ENCODE measurements around the gene METAP1D. TPM values are rescaled to one million over a fixed set of nuclear protein-coding genes. Genes with fewer than 3 reads are reported as not detected.

Gene METAP1D
- total and polyA plus RNA-seq, 2 of the 4 experiments (the other 2 are of a cell fraction) = 3.4 to 5.5 TPM

DNA sequence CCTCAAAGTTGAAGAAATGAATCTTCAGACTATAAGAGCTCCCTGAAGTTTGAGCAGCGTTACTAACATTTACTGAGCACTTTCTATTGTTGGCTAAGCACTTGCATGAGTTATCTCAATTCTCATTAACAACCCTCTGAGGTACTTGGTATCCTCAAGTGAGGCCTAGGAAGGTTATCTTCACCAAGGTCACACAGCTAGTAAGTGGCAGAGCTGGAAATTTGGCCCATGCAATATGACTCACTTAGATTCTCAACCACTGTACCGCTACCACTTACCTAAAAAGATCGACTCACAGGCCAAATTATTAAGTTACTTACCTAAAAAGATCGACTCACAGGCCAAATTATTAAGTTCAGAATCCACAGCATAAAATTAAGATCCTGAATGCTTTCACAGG lies 8.7 kb upstream of the METAP1D start:
- CTCF ChIA-PET = no interaction called here
- no peak for ATAC-seq (ENCODE audit: low read depth)

More for the DNA sequence above, 8.7 kb upstream of the METAP1D start:
- H3K23ac ChIP-seq (ENCODE audit: low read depth, low read length) = no peak overlapping the region
- H3K4ac ChIP-seq (ENCODE audit: low read depth, low read length) = no peak overlapping the region
- H3K4me3 ChIP-seq (ENCODE audit: insufficient read depth, low read depth, low read length) = no peak overlapping the region
- dilution Hi-C loops (cut with HindIII; ENCODE audit: low sequenced_read_pairs, unreplicated experiment) = no loop called here
- H3K27me3 ChIP-seq (ENCODE audit: control insufficient read depth, insufficient read depth, low read length) = no peaks in the 10 kb centered on the region
- no peaks in the 10 kb centered on the region for H3K36me3 ChIP-seq (ENCODE audit: control insufficient read depth, insufficient read depth, low read length)
- no peak overlapping the region for H4K91ac ChIP-seq (ENCODE audit: insufficient read depth, low read depth, low read length)
- H2BK15ac ChIP-seq (ENCODE audit: low read depth, low read length) = no peak overlapping the region
- H3K4me1 ChIP-seq (ENCODE audit: control insufficient read depth, insufficient read depth, low read length) = no peaks in the 10 kb centered on the region
- in situ Hi-C loops (cut with MboI; ENCODE audit: low sequenced_read_pairs) = no loop called here
- H3K9ac ChIP-seq (ENCODE audit: low read depth, low read length) = no peak overlapping the region
- H4K8ac ChIP-seq (ENCODE audit: low read depth in 2 of 2, low read length in 2 of 2) = no peak overlapping the region
- no peak overlapping the region for H2BK20ac ChIP-seq (ENCODE audit: low read depth, low read length)
- no peak overlapping the region for H2AK5ac ChIP-seq (ENCODE audit: low read depth, low read length)
- no peak overlapping the region for H3K27ac ChIP-seq (ENCODE audit: insufficient read depth, low read length)
- WGBS, 2 experiments (ENCODE audit: extremely low coverage in 2 of 2, insufficient read length in 1 of 2) = 100% methylated on average over 2 of the region's 4 CpGs; no CpG with 5 or more reads in 1 of the 2 experiments
- H3K79me1 ChIP-seq (ENCODE audit: low read depth in 1 of 2, low read length in 2 of 2) = no peaks in the 10 kb centered on the region
- H2AFZ ChIP-seq (replicated peaks; ENCODE audit: low read length, poor library complexity) = no peak overlapping the region
- DNase-seq = no peak
- POLR2A ChIA-PET (ENCODE audit: unreplicated experiment) = no interaction called here
- H2BK120ac ChIP-seq (ENCODE audit: low read depth, low read length) = no peak overlapping the region
- no peaks in the 10 kb centered on the region for H3K9me1 ChIP-seq (ENCODE audit: insufficient read depth, low read length)
- no peak overlapping the region for H3K4me2 ChIP-seq (ENCODE audit: low read depth, low read length)
- no peak overlapping the region for H2BK5ac ChIP-seq (ENCODE audit: low read depth, low read length, poor library complexity, severe bottlenecking)
- H3K14ac ChIP-seq (replicated peaks; ENCODE audit: low read depth, low read length) = no peak overlapping the region
- H4K5ac ChIP-seq (ENCODE audit: low read depth, low read length) = no peak overlapping the region
- intact Hi-C loops (cut with micrococcal nuclease) = no loop called here
- no TSS peak for BruUV-seq (replicated peaks)
- no peaks in the 10 kb centered on the region for H3K9me3 ChIP-seq (ENCODE audit: control insufficient read depth, insufficient read depth, low read length)
- H3K56ac ChIP-seq (ENCODE audit: extremely low read depth, insufficient read depth, low read length) = no peak overlapping the region
- no peaks in the 10 kb centered on the region for H4K20me1 ChIP-seq (ENCODE audit: insufficient read depth, low read length)
- no peak overlapping the region for H2AK9ac ChIP-seq (replicated peaks; ENCODE audit: low read depth, low read length, poor library complexity)
- TF ChIP-seq, protein P1, sequence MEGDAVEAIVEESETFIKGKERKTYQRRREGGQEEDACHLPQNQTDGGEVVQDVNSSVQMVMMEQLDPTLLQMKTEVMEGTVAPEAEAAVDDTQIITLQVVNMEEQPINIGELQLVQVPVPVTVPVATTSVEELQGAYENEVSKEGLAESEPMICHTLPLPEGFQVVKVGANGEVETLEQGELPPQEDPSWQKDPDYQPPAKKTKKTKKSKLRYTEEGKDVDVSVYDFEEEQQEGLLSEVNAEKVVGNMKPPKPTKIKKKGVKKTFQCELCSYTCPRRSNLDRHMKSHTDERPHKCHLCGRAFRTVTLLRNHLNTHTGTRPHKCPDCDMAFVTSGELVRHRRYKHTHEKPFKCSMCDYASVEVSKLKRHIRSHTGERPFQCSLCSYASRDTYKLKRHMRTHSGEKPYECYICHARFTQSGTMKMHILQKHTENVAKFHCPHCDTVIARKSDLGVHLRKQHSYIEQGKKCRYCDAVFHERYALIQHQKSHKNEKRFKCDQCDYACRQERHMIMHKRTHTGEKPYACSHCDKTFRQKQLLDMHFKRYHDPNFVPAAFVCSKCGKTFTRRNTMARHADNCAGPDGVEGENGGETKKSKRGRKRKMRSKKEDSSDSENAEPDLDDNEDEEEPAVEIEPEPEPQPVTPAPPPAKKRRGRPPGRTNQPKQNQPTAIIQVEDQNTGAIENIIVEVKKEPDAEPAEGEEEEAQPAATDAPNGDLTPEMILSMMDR (conservative IDR thresholded peaks at IDR 0.05; ENCODE audit: low read depth, low read length) = no peak
- no peak for TF ChIP-seq POLR2A (IDR thresholded peaks at IDR 0.05; ENCODE audit: low read depth, low read length)
- no peak for TF ChIP-seq RFX5 (IDR thresholded peaks at IDR 0.05; ENCODE audit: low read depth, low read length)
- no peak for TF ChIP-seq MXI1 (IDR thresholded peaks at IDR 0.05; ENCODE audit: borderline replicate concordance, low read depth, low read length)
- no peak for TF ChIP-seq RAD21 (IDR thresholded peaks at IDR 0.05; ENCODE audit: low read length)
- TF ChIP-seq MAFK (IDR thresholded peaks at IDR 0.05; ENCODE audit: low read depth, low read length) = no peak
- TF ChIP-seq NFE2L2 (IDR thresholded peaks at IDR 0.05; ENCODE audit: low read depth, low read length) = no peak
- no peak for TF ChIP-seq SMC3 (IDR thresholded peaks at IDR 0.05; ENCODE audit: low read depth, low read length)
- TF ChIP-seq CEBPB (IDR thresholded peaks at IDR 0.05; ENCODE audit: low read depth, low read length) = no peak
- no peak for TF ChIP-seq MAZ (IDR thresholded peaks at IDR 0.05; ENCODE audit: borderline replicate concordance, low read depth, low read length)
- TF ChIP-seq BHLHE40 (IDR thresholded peaks at IDR 0.05; ENCODE audit: low read depth, low read length) = no peak
- no peak for TF ChIP-seq CHD1 (IDR thresholded peaks at IDR 0.05; ENCODE audit: low read depth, low read length)
- TF ChIP-seq RCOR1 (IDR thresholded peaks at IDR 0.05; ENCODE audit: insufficient replicate concordance, low read length) = no peak
- TF ChIP-seq FOS (IDR thresholded peaks at IDR 0.05; ENCODE audit: low read depth, low read length) = no peak
- TF ChIP-seq, protein P2, sequence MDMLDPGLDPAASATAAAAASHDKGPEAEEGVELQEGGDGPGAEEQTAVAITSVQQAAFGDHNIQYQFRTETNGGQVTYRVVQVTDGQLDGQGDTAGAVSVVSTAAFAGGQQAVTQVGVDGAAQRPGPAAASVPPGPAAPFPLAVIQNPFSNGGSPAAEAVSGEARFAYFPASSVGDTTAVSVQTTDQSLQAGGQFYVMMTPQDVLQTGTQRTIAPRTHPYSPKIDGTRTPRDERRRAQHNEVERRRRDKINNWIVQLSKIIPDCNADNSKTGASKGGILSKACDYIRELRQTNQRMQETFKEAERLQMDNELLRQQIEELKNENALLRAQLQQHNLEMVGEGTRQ (IDR thresholded peaks at IDR 0.05; ENCODE audit: low read depth, low read length) = no peak
- TF ChIP-seq, protein P3, sequence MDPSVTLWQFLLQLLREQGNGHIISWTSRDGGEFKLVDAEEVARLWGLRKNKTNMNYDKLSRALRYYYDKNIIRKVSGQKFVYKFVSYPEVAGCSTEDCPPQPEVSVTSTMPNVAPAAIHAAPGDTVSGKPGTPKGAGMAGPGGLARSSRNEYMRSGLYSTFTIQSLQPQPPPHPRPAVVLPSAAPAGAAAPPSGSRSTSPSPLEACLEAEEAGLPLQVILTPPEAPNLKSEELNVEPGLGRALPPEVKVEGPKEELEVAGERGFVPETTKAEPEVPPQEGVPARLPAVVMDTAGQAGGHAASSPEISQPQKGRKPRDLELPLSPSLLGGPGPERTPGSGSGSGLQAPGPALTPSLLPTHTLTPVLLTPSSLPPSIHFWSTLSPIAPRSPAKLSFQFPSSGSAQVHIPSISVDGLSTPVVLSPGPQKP (IDR thresholded peaks at IDR 0.05; ENCODE audit: borderline replicate concordance, low read depth, low read length) = no peak
- H3K18ac ChIP-seq (ENCODE audit: low read depth, low read length) = no peak overlapping the region
